GM19099 (cell line): ENCODE measurements around the gene ELFN1.

Experiments used
- POLR2A ChIP-seq: IDR thresholded peaks from 3 replicates; pipeline ENCODE4 v1.6.1; 2011; ENCODE audit warnings: low read depth; ENCODE audit not compliant: insufficient read length; ENCODE audit errors: extremely low read depth

The ELFN1 gene

GRCh38 chr7:1715331-1715625 is 45.2 kb downstream of the ELFN1 start:
- no peak for TF ChIP-seq POLR2A

- no peak for TF ChIP-seq POLR2A
Measured at GRCh38 chr7:1715671-1716074, 45.6 kb downstream of the ELFN1 start.

GRCh38 chr7:1716263-1717094 is 46.4 kb downstream of the ELFN1 start:
- no peak for TF ChIP-seq POLR2A

GRCh38 chr7:1717095-1717483 is 47.0 kb downstream of the ELFN1 start:
- TF ChIP-seq POLR2A, result no peak

GRCh38 chr7:1717903-1718676 is 48.0 kb downstream of the ELFN1 start:
- no peak for TF ChIP-seq POLR2A

- no peak for TF ChIP-seq POLR2A
Measured at GRCh38 chr7:1719913-1720312, 49.8 kb downstream of the ELFN1 start.

- no peak for TF ChIP-seq POLR2A
Measured at GRCh38 chr7:1720326-1720725, 50.2 kb downstream of the ELFN1 start.

GRCh38 chr7:1721047-1721690 is 51.1 kb downstream of the ELFN1 start:
- no peak for TF ChIP-seq POLR2A

GRCh38 chr7:1723254-1723653 is 53.2 kb downstream of the ELFN1 start:
- no peak for TF ChIP-seq POLR2A

- no peak for TF ChIP-seq POLR2A
Measured at GRCh38 chr7:1724118-1724910, 54.2 kb downstream of the ELFN1 start.

GRCh38 chr7:1725199-1725690 is 55.2 kb downstream of the ELFN1 start:
- TF ChIP-seq POLR2A, result no peak

GRCh38 chr7:1725766-1726630 is 55.9 kb downstream of the ELFN1 start:
- no peak for TF ChIP-seq POLR2A

GRCh38 chr7:1727079-1727478 is 57.0 kb downstream of the ELFN1 start:
- TF ChIP-seq POLR2A, result no peak

GRCh38 chr7:1727812-1728570 is 57.9 kb downstream of the ELFN1 start:
- TF ChIP-seq POLR2A, result no peak

GRCh38 chr7:1729183-1729582 is 59.1 kb downstream of the ELFN1 start:
- no peak for TF ChIP-seq POLR2A
